Lower leg skin (tissue), 4 donors: Measurements from ENCODE around the gene INS. TPM values are rescaled to one million over a fixed set of nuclear protein-coding genes. Genes with fewer than 3 reads are reported as not detected.

Experiments
- DNase-seq, 2 donors: peaks; one replicate each; pipeline ENCODE4 v3.0.0-alpha.2; 2019; ENCODE audit warnings: low spot score in 2 of 2
- H3K4me3 ChIP-seq: fragments of 200-600 bp; sonication (generic); 2 replicates; pipeline ENCODE4 v1.5.1; 2017; ENCODE audit warnings: mild to moderate bottlenecking, low read depth; ENCODE audit not compliant: poor library complexity, severe bottlenecking
- CTCF ChIP-seq, 3 donors: fragments of 450-650 bp; IDR thresholded peaks; one replicate each; pipeline ENCODE4 v1.5.1; 2016; ENCODE audit warnings: antibody characterized with exemption in 3 of 3, mild to moderate bottlenecking in 3 of 3, moderate library complexity in 2 of 3
- POLR2A ChIP-seq, 2 donors: fragments of 450-650 bp; IDR thresholded peaks; one replicate each; pipeline ENCODE4 v1.6.1; 2016 to 2017; ENCODE audit warnings: antibody characterized with exemption in 2 of 2, mild to moderate bottlenecking in 1 of 2, moderate library complexity in 1 of 2
- WGBS, 2 donors: methylation state at CpG; one replicate each; pipeline ENCODE4 v1.1.5; 2018; 5-methylcytosine and 5-hydroxymethylcytosine counted together
- intact Hi-C: fragments of 100-400 bp; cut with DNase I; formaldehyde crosslinking; loops from one replicate; pipeline ENCODE4 v1.15.0; 2023; ENCODE audit warnings: low total_unique reads
- total RNA-seq, 4 donors: library from RNA; depleted of rRNA; stranded (reverse); fragments of >200 nt; gene quantifications; one replicate each; pipeline ENCODE4 v1.1.0, GENCODE V29; 2016

Gene INS
- total RNA-seq, 4 donors from 2014 or later = not detected

DNA sequence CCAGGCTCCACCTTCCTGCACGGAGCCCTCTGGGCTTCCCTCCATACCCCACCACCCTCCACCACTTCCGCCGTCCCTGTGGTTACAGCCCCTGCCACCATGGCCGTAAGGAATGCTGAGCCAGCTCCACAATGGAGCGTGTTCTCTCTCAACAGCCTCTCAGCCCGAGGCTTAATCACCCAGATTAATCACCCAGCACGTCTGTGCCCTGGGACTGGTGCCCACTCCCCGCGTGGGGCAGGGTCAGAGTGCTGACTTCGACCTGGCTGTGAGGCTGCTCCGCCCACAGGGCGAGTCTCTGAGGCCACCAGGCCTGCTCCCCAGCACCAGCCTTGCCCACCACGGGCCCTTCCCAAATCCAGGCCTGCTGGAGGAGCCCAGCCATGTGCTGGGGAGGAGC lies 14.7 kb upstream of the INS start:
- WGBS, 2 donors = 27 to 36% methylated on average over 7 of the region's 13 CpGs
- DNase-seq = no peak

GRCh38 chr11:2174361-2174760 lies 13.4 kb upstream of the INS start:
- no peak for TF ChIP-seq POLR2A (IDR thresholded peaks at IDR 0.05)
- TF ChIP-seq CTCF (IDR thresholded peaks at IDR 0.05) = no peak
- 91 to 93% methylated on average over 8 to 11 of the region's 11 CpGs for WGBS, 2 donors
- intact Hi-C loops = no loop called here
- DNase-seq = no peak
- no peak overlapping the region for H3K4me3 ChIP-seq

More for the DNA sequence above, 14.7 kb upstream of the INS start:
- intact Hi-C loops = no loop called here
- TF ChIP-seq CTCF (IDR thresholded peaks at IDR 0.05) = no peak
- TF ChIP-seq POLR2A (IDR thresholded peaks at IDR 0.05) = no peak
- no peak overlapping the region for H3K4me3 ChIP-seq

DNA sequence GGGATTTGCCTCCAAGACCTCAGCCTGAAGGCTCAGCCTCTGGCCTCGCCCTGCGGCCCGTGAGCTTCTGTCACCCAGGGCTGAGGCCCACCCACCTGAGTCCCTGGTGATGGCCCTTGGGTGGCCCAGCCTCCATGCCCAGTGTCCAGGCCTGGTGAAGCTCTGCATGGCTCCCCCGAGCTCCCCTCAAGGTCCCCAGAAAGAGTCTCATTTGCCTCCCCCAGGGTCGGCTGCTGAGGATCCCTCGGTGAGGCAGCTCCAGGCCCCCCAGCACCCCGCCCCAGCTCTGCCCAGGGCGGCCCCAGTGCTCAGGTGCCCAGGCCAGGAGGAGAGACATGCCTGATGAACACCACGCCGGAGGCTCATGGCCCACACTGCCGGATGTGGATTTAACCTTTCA lies 12.8 kb upstream of the INS start:
- intact Hi-C loops = no loop called here

DNA sequence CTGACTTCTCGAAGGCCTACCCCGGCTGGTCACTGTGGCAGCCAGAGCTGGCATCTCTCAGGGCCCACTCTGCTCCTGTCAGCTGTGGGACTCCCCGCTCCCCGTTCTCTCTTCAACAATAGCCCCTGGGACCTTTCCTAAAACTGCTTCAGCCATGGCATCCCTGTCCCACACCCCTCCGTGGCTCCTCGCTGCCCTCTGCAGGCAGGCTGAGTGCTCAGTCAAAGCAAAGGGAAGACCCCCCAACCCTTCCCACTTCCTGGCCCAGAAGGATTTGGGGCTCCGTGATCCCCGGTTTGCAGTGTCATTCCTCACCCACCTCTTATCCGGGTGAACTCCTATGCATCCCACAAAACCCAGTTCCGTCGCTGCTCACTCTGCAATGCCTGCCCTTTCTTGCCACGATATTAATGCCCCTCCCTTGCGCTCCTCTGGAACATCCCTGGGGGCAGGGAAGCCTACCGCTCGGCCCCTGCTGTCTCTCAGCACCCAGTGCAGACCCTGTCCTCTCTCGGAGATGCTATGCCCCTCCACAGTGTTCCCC lies 12.2 kb upstream of the INS start:
- 81 to 90% methylated on average over 16 of the region's 16 CpGs for WGBS, 2 donors
- intact Hi-C loops = no loop called here
- TF ChIP-seq POLR2A (IDR thresholded peaks at IDR 0.05) (no peak), CTCF (IDR thresholded peaks at IDR 0.05) (no peak)
- DNase-seq = no peak
- no peak overlapping the region for H3K4me3 ChIP-seq

More for the DNA sequence above, 12.8 kb upstream of the INS start:
- whole genome bisulfite sequencing, 2 donors = 61% methylated on average over 7 to 11 of the region's 11 CpGs
- no peak overlapping the region for H3K4me3 ChIP-seq
- DNase-seq = no peak
- no peak for TF ChIP-seq CTCF (IDR thresholded peaks at IDR 0.05)
- no peak for TF ChIP-seq POLR2A (IDR thresholded peaks at IDR 0.05)

DNA sequence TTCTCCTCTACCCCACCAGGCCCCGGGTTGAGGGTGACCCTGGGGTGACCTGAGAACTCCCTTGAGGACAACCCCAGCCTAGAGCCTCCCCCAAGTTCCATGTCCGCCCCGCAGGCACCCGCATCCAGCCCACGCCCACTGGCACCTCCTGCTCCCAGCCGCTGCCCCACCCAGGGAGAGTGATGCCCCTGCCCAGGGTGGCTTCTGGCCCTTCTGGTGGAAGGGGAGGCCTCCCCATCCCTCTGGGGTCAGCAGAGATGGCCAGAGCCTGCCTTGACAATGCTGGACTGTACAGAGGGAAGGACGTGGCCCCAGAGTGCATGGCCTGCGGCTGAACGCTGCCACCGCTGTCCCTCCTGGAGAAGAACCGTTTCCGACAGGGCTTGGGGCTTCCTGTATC lies 11.7 kb upstream of the INS start:
- 82 to 88% methylated on average over 12 of the region's 12 CpGs for WGBS, 2 donors
- TF ChIP-seq POLR2A (IDR thresholded peaks at IDR 0.05) = no peak
- no peak for TF ChIP-seq CTCF (IDR thresholded peaks at IDR 0.05)
- no peak for DNase-seq
- no peak overlapping the region for H3K4me3 ChIP-seq
- intact Hi-C loops = no loop called here

DNA sequence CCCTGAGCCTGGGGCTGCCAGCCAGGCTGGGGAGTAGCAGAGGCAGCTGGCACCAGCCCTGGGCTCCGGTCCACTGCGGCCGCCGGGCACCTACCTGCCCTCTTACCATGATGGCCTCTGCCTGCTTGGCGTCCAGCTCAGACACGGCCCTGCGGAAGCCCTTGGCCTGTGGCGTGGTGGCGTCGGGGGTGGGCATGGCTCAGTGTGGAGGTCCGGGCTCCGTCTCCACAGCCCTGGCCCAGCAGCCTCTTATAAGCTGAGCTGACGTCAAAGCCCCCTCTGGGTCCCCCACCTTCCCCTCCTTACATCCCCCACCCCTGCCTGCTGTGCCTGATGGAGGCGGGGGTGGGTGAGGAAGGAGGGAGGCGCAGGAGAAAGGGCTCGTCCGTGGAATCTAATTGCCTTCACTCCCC lies 10.6 kb upstream of the INS start, which contains the start of gene TH:
Gene TH (minus strand): TSS at position 225 of the 413 bp plus-strand sequence. CDS start 29 bp downstream, at position 196.
- TF ChIP-seq CTCF (IDR thresholded peaks at IDR 0.05) = no peak
- no peak for TF ChIP-seq POLR2A (IDR thresholded peaks at IDR 0.05)
- 63 to 71% methylated on average over 13 of the region's 17 CpGs for WGBS, 2 donors
- DNase-seq = no peak
- H3K4me3 ChIP-seq = no peak within 1 kb of the TSS
- intact Hi-C loops = no loop called here
